Epithelial cell of esophagus (primary cell): ENCODE data around the gene NUTF2.
"Not testable (repeated sequence)": the region's sequence is repeated elsewhere in the genome, so short reads cannot be mapped to it uniquely, and the experiment has no call there.

Experiments used
- DNase-seq: peaks from one replicate; pipeline ENCODE4 v3.0.0; 2010; ENCODE audit warnings: low read depth
- H3K4me3 ChIP-seq: 2 replicates; pipeline ENCODE4 v1.5.1; 2011; ENCODE audit warnings: mild to moderate bottlenecking, low read length, control low read depth
- CTCF ChIP-seq: IDR thresholded peaks from 2 replicates; pipeline ENCODE4 v1.5.1; 2011; ENCODE audit warnings: low read depth, mild to moderate bottlenecking, low read length, control low read depth, inconsistent platforms; ENCODE audit not compliant: insufficient read depth; ENCODE audit errors: missing control alignments

Gene NUTF2

GRCh38 chr16:67857547-67858233 lies 11.0 kb downstream of the NUTF2 start:
- TF ChIP-seq CTCF: no peak
- no peak overlapping the region for H3K4me3 ChIP-seq
- peak; percentile 97 for DNase-seq

- H3K4me3 ChIP-seq: no peak overlapping the region
- TF ChIP-seq CTCF: no peak
- no peak for DNase-seq
These were observed 11.8 kb downstream of the NUTF2 start for GRCh38 chr16:67858500-67858899.

GRCh38 chr16:67860589-67861398 lies 14.1 kb downstream of the NUTF2 start:
- DNase-seq: peak; percentile 86
- H3K4me3 ChIP-seq: no peak overlapping the region
- no peak for TF ChIP-seq CTCF

- no peak for TF ChIP-seq CTCF
- no peak overlapping the region for H3K4me3 ChIP-seq
- no peak for DNase-seq
These were observed 15.1 kb downstream of the NUTF2 start for GRCh38 chr16:67861877-67862276.

GRCh38 chr16:67862623-67863583 lies 16.2 kb downstream of the NUTF2 start:
- no peak for TF ChIP-seq CTCF
- peak; percentile 55 for DNase-seq
- H3K4me3 ChIP-seq: no peak overlapping the region

GRCh38 chr16:67864044-67864443 lies 17.3 kb downstream of the NUTF2 start:
- DNase-seq, H3K4me3 ChIP-seq: not testable (repeated sequence)

GRCh38 chr16:67864594-67864993 lies 17.9 kb downstream of the NUTF2 start:
- no peak for TF ChIP-seq CTCF

More at GRCh38 chr16:67864594-67864993, 17.9 kb downstream of the NUTF2 start:
- no peak overlapping the region for H3K4me3 ChIP-seq
- DNase-seq: no peak
